CD8-positive, alpha-beta memory T cell (primary cell): Measurements from ENCODE around the gene FHIT. TPM values are rescaled to one million over a fixed set of nuclear protein-coding genes. Genes with fewer than 3 reads are reported as not detected.
"Not testable (repeated sequence)": the region's sequence is repeated elsewhere in the genome, so short reads cannot be mapped to it uniquely, and the experiment has no call there.

Experiments
- CTCF ChIA-PET: fragments of 350-600 bp; sonication (Branson Sonifier 250); formaldehyde crosslinking; loops from one replicate; lab custom pipeline; 2021; ENCODE audit warnings: antibody characterized with exemption; lab: Charles Lee
- POLR2A ChIA-PET: fragments of 350-600 bp; sonication (Branson Sonifier 250); formaldehyde crosslinking; loops from one replicate; lab custom pipeline; 2021; ENCODE audit warnings: antibody characterized with exemption; lab: Charles Lee
- DNase-seq, 5 donors: peaks; one replicate each; pipeline versions ENCODE4 v3.0.0 to v3.0.0-alpha.2; 2020 to 2022; ENCODE audit warnings: mixed read lengths in 1 of 5
- H3K27ac ChIP-seq: one replicate; pipeline ENCODE4 v1.7.0; 2013; ENCODE audit warnings: low read depth, mild to moderate bottlenecking, low read length, moderate library complexity
- H3K27me3 ChIP-seq: 2 replicates; pipeline ENCODE4 v1.7.0; 2013; ENCODE audit warnings: low read length, mild to moderate bottlenecking; ENCODE audit not compliant: insufficient read depth, poor library complexity, severe bottlenecking
- H3K36me3 ChIP-seq: 2 replicates; pipeline ENCODE4 v1.7.0; 2013; ENCODE audit warnings: mild to moderate bottlenecking, low read length, moderate library complexity; ENCODE audit not compliant: insufficient read depth
- H3K4me1 ChIP-seq: 2 replicates; pipeline ENCODE4 v1.7.0; 2013; ENCODE audit warnings: mild to moderate bottlenecking, low read length, moderate library complexity; ENCODE audit not compliant: insufficient read depth
- H3K4me3 ChIP-seq: 2 replicates; pipeline ENCODE4 v1.7.0; 2013; ENCODE audit warnings: mild to moderate bottlenecking, low read length
- H3K9me3 ChIP-seq: 2 replicates; pipeline ENCODE4 v1.7.0; 2013; ENCODE audit warnings: mild to moderate bottlenecking, low read length
- H3K27ac Mint-ChIP-seq, 8 donors: one replicate each; pipeline ENCODE4 v1.8.0; 2020 to 2021; ENCODE audit warnings: mixed read lengths in 8 of 8, mild to moderate bottlenecking in 6 of 8, inconsistent platforms in 3 of 8, moderate library complexity in 3 of 8
- H3K27me3 Mint-ChIP-seq, 2 donors: one replicate each; pipeline ENCODE4 v1.8.0; 2020 to 2021; ENCODE audit warnings: mixed read lengths in 2 of 2, mild to moderate bottlenecking in 1 of 2, moderate library complexity in 1 of 2
- H3K36me3 Mint-ChIP-seq, 3 donors: one replicate each; pipeline ENCODE4 v1.8.0; 2020 to 2021; ENCODE audit warnings: mixed read lengths in 3 of 3, inconsistent platforms in 1 of 3, mild to moderate bottlenecking in 1 of 3
- H3K4me1 Mint-ChIP-seq, 3 donors: one replicate each; pipeline ENCODE4 v1.8.0; 2020 to 2021; ENCODE audit warnings: mixed read lengths in 3 of 3, inconsistent platforms in 1 of 3, mild to moderate bottlenecking in 1 of 3
- H3K4me3 Mint-ChIP-seq, 7 donors: one replicate each; pipeline ENCODE4 v1.8.0; 2020 to 2021; ENCODE audit warnings: mixed read lengths in 7 of 7, mild to moderate bottlenecking in 6 of 7, moderate library complexity in 4 of 7, inconsistent platforms in 2 of 7
- H3K9me3 Mint-ChIP-seq, 5 donors: one replicate each; pipeline ENCODE4 v1.8.0; 2020 to 2022; ENCODE audit warnings: mixed read lengths in 5 of 5, mild to moderate bottlenecking in 3 of 5, moderate library complexity in 2 of 5, inconsistent platforms in 1 of 5
- polyA plus RNA-seq: library from polyadenylated mRNA; unstranded; fragments of 300-500 nt; fragmentation: Illumina TruSeq; gene quantifications from one replicate; pipeline ENCODE4 v1.2.3, GENCODE V29; 2021
- total RNA-seq, 2 experiments: library from RNA; stranded (reverse); gene quantifications; one replicate each; pipeline ENCODE4 v1.2.3, GENCODE V29; 2021

FHIT gene
- total and polyA plus RNA-seq, 3 experiments from 2014 or later, result 4.1 to 7.4 (median 4.2) TPM

- H3K36me3 ChIP-seq, result no peaks in the 10 kb centered on the region
- H3K4me1 Mint-ChIP-seq, result no peaks in the 10 kb centered on the region
- DNase-seq, result no peak
- ChIA-PET POLR2A (no interaction called here), CTCF (no interaction called here)
- no peak overlapping the region for H3K4me3 Mint-ChIP-seq
- H3K27me3 ChIP-seq, result no peaks in the 10 kb centered on the region
- H3K27ac ChIP-seq, result no peak overlapping the region
- H3K9me3 ChIP-seq, result no peaks in the 10 kb centered on the region
- H3K9me3 Mint-ChIP-seq, result no peaks in the 10 kb centered on the region
- no peaks in the 10 kb centered on the region for H3K36me3 Mint-ChIP-seq
- H3K27me3 Mint-ChIP-seq, result peaks cover 0 to 2% of the 10 kb centered on the region in 2 donors
- H3K27ac Mint-ChIP-seq, result no peak overlapping the region
- no peaks in the 10 kb centered on the region for H3K4me1 ChIP-seq
- no peak overlapping the region for H3K4me3 ChIP-seq
Observed at GRCh38 chr3:61226166-61226686, 25.0 kb downstream of the FHIT start.

GRCh38 chr3:61224823-61225222 is 26.4 kb downstream of the FHIT start:
- Mint-ChIP-seq H3K27me3 (peaks cover 0 to 2% of the 10 kb centered on the region in 2 donors), H3K4me1 (no peaks in the 10 kb centered on the region), H3K36me3 (no peaks in the 10 kb centered on the region), H3K9me3 (no peaks in the 10 kb centered on the region), H3K27ac (no peak overlapping the region), H3K4me3 (no peak overlapping the region)
- Histone ChIP-seq H3K9me3 (no peaks in the 10 kb centered on the region), H3K4me3 (no peak overlapping the region), H3K36me3 (no peaks in the 10 kb centered on the region), H3K27ac (no peak overlapping the region), H3K27me3 (no peaks in the 10 kb centered on the region), H3K4me1 (no peaks in the 10 kb centered on the region)
- CTCF ChIA-PET, result no interaction called here
- POLR2A ChIA-PET, result no interaction called here
- DNase-seq, result no peak

- POLR2A ChIA-PET, result no interaction called here
- Mint-ChIP-seq H3K36me3 (no peaks in the 10 kb centered on the region), H3K27me3 (peaks cover 0 to 2% of the 10 kb centered on the region in 2 donors), H3K9me3 (no peaks in the 10 kb centered on the region), H3K27ac (no peak overlapping the region), H3K4me3 (no peak overlapping the region), H3K4me1 (no peaks in the 10 kb centered on the region)
- Histone ChIP-seq H3K9me3 (no peaks in the 10 kb centered on the region), H3K27ac (no peak overlapping the region), H3K4me3 (no peak overlapping the region), H3K4me1 (no peaks in the 10 kb centered on the region), H3K36me3 (no peaks in the 10 kb centered on the region), H3K27me3 (no peaks in the 10 kb centered on the region)
- CTCF ChIA-PET, result no interaction called here
- DNase-seq, result no peak
Observed at GRCh38 chr3:61223451-61223850, 27.8 kb downstream of the FHIT start.

- Mint-ChIP-seq H3K27ac (no peak overlapping the region), H3K27me3 (peaks cover 0 to 2% of the 10 kb centered on the region in 2 donors), H3K4me3 (no peak overlapping the region), H3K36me3 (peaks cover 0 to 1% (median under 1%) of the 10 kb centered on the region in 3 donors), H3K4me1 (no peaks in the 10 kb centered on the region), H3K9me3 (no peaks in the 10 kb centered on the region)
- DNase-seq, result no peak
- Histone ChIP-seq H3K27me3 (no peaks in the 10 kb centered on the region), H3K4me1 (no peaks in the 10 kb centered on the region), H3K27ac (no peak overlapping the region), H3K4me3 (no peak overlapping the region), H3K9me3 (no peaks in the 10 kb centered on the region), H3K36me3 (no peaks in the 10 kb centered on the region)
- ChIA-PET POLR2A (no interaction called here), CTCF (no interaction called here)
Observed at GRCh38 chr3:61222467-61222866, 28.8 kb downstream of the FHIT start.

- H3K27ac ChIP-seq, result no peak overlapping the region
- no peaks in the 10 kb centered on the region for H3K27me3 ChIP-seq
- no peak overlapping the region for H3K4me3 Mint-ChIP-seq
- no peaks in the 10 kb centered on the region for H3K4me1 ChIP-seq
- CTCF ChIA-PET, result no interaction called here
- no peak overlapping the region for H3K4me3 ChIP-seq
- H3K27me3 Mint-ChIP-seq, result peaks cover 0 to 1% of the 10 kb centered on the region in 2 donors
- no peaks in the 10 kb centered on the region for H3K9me3 Mint-ChIP-seq
- POLR2A ChIA-PET, result no interaction called here
- no peaks in the 10 kb centered on the region for H3K9me3 ChIP-seq
- H3K27ac Mint-ChIP-seq, result no peak overlapping the region
- H3K36me3 ChIP-seq, result no peaks in the 10 kb centered on the region
- no peak for DNase-seq
- H3K4me1 Mint-ChIP-seq, result no peaks in the 10 kb centered on the region
- H3K36me3 Mint-ChIP-seq, result peaks cover 0 to 7% (median 2%) of the 10 kb centered on the region in 3 donors
Observed at GRCh38 chr3:61221759-61222362, 29.4 kb downstream of the FHIT start.

- Mint-ChIP-seq H3K9me3 (peaks cover 0 to 12% (median 3%) of the 10 kb centered on the region in 5 donors), H3K4me1 (no peaks in the 10 kb centered on the region), H3K27me3 (no peaks in the 10 kb centered on the region), H3K27ac (no peak overlapping the region), H3K36me3 (peaks cover 0 to 8% (median 2%) of the 10 kb centered on the region in 3 donors), H3K4me3 (no peak overlapping the region)
- Histone ChIP-seq H3K4me3 (no peak overlapping the region), H3K9me3 (no peaks in the 10 kb centered on the region), H3K4me1 (no peaks in the 10 kb centered on the region), H3K27me3 (no peaks in the 10 kb centered on the region), H3K27ac (no peak overlapping the region), H3K36me3 (no peaks in the 10 kb centered on the region)
- DNase-seq, result no peak
- ChIA-PET CTCF (no interaction called here), POLR2A (no interaction called here)
Observed at GRCh38 chr3:61218504-61218903, 32.7 kb downstream of the FHIT start.

- DNase-seq, H3K36me3 ChIP-seq, H3K27ac ChIP-seq, POLR2A ChIA-PET, H3K9me3 ChIP-seq, CTCF ChIA-PET, H3K4me3 Mint-ChIP-seq, H3K4me1 Mint-ChIP-seq, H3K4me1 ChIP-seq, H3K27me3 ChIP-seq, H3K27me3 Mint-ChIP-seq, H3K4me3 ChIP-seq: not testable (repeated sequence)
- H3K36me3 Mint-ChIP-seq, result peaks cover 0 to 13% (median 2%) of the 10 kb centered on the region in 3 donors
- peak overlapping the region in 1 of 8 donors; percentile 51 for H3K27ac Mint-ChIP-seq
- peaks cover 0 to 18% (median 5%) of the 10 kb centered on the region in 5 donors for H3K9me3 Mint-ChIP-seq
Observed at GRCh38 chr3:61216171-61216570, 35.1 kb downstream of the FHIT start.

GRCh38 chr3:61202086-61202485 is 49.2 kb downstream of the FHIT start:
- Histone ChIP-seq H3K27ac (no peak overlapping the region), H3K4me1 (no peaks in the 10 kb centered on the region), H3K27me3 (no peaks in the 10 kb centered on the region), H3K9me3 (no peaks in the 10 kb centered on the region), H3K4me3 (no peak overlapping the region), H3K36me3 (no peaks in the 10 kb centered on the region)
- Mint-ChIP-seq H3K36me3 (peaks cover 0 to 3% (median 0%) of the 10 kb centered on the region in 3 donors), H3K4me3 (no peak overlapping the region), H3K27ac (no peak overlapping the region), H3K27me3 (no peaks in the 10 kb centered on the region), H3K9me3 (peaks cover 0 to 4% (median 4%) of the 10 kb centered on the region in 5 donors), H3K4me1 (peaks cover 0 to 4% (median 0%) of the 10 kb centered on the region in 3 donors)
- POLR2A ChIA-PET, result no interaction called here
- no peak for DNase-seq
- CTCF ChIA-PET, result no interaction called here
